ENCODE data around the gene DENND1A.

DENND1A gene

GRCh38 chr9:123360161-123361085, 569.5 kb downstream of the DENND1A start:
- 24% methylated on average over 22 of the region's 22 CpGs for WGBS
- Histone ChIP-seq H3K27ac (ENCODE audit: low read depth, low read length) (peak overlapping the region; percentile 42; the same call in 1 of the 2 replicates), H3K9me3 (ENCODE audit: insufficient read depth, low read depth, low read length) (no peaks in the 10 kb centered on the region), H3K27me3 (ENCODE audit: insufficient read depth, low read length) (no peaks in the 10 kb centered on the region), H3K4me1 (ENCODE audit: insufficient read depth, low read length) (peaks cover 43% of the 10 kb centered on the region), H3K9ac (ENCODE audit: low read depth, low read length) (peak overlapping the region; percentile 32; the same call in 1 of the 2 replicates), H3K4me3 (ENCODE audit: low read length) (no peak overlapping the region), H3K36me3 (ENCODE audit: insufficient read depth, low read length) (no peaks in the 10 kb centered on the region)

GRCh38 chr9:123359546-123359945, 570.4 kb downstream of the DENND1A start:
- Histone ChIP-seq H3K4me1 (ENCODE audit: insufficient read depth, low read length) (peaks cover 43% of the 10 kb centered on the region), H3K36me3 (ENCODE audit: insufficient read depth, low read length) (no peaks in the 10 kb centered on the region), H3K9me3 (ENCODE audit: insufficient read depth, low read depth, low read length) (no peaks in the 10 kb centered on the region), H3K4me3 (ENCODE audit: low read length) (no peak overlapping the region), H3K27me3 (ENCODE audit: insufficient read depth, low read length) (peaks cover 4% of the 10 kb centered on the region; the same call in 1 of the 2 replicates), H3K27ac (ENCODE audit: low read depth, low read length) (peak overlapping the region; percentile 17; the same call in 1 of the 2 replicates), H3K9ac (ENCODE audit: low read depth, low read length) (no peak overlapping the region)
- 46% methylated on average over 3 of the region's 3 CpGs for WGBS

GRCh38 chr9:123359106-123359505, 570.8 kb downstream of the DENND1A start:
- Histone ChIP-seq H3K36me3 (ENCODE audit: insufficient read depth, low read length) (no peaks in the 10 kb centered on the region), H3K27me3 (ENCODE audit: insufficient read depth, low read length) (peaks cover 4% of the 10 kb centered on the region; the same call in 1 of the 2 replicates), H3K4me3 (ENCODE audit: low read length) (no peak overlapping the region), H3K9ac (ENCODE audit: low read depth, low read length) (no peak overlapping the region), H3K27ac (ENCODE audit: low read depth, low read length) (no peak overlapping the region; the same call in 1 of the 2 replicates), H3K9me3 (ENCODE audit: insufficient read depth, low read depth, low read length) (no peaks in the 10 kb centered on the region), H3K4me1 (ENCODE audit: insufficient read depth, low read length) (peaks cover 43% of the 10 kb centered on the region)
- 100% methylated on average over 1 of the region's 2 CpGs for WGBS

- Histone ChIP-seq H3K4me1 (ENCODE audit: insufficient read depth, low read length) (peaks cover 43% of the 10 kb centered on the region), H3K27me3 (ENCODE audit: insufficient read depth, low read length) (peaks cover 4% of the 10 kb centered on the region; the same call in 1 of the 2 replicates), H3K4me3 (ENCODE audit: low read length) (peak overlapping the region; percentile 22; the same call in 1 of the 2 replicates), H3K9ac (ENCODE audit: low read depth, low read length) (peak overlapping the region; percentile 37; the same call in 1 of the 2 replicates), H3K9me3 (ENCODE audit: insufficient read depth, low read depth, low read length) (no peaks in the 10 kb centered on the region), H3K27ac (ENCODE audit: low read depth, low read length) (peak overlapping the region; percentile 70), H3K36me3 (ENCODE audit: insufficient read depth, low read length) (no peaks in the 10 kb centered on the region)
- WGBS: 44% methylated on average over 10 of the region's 10 CpGs
These were observed 571.6 kb downstream of the DENND1A start for GRCh38 chr9:123358181-123358905.

GRCh38 chr9:123357743-123358059, 572.2 kb downstream of the DENND1A start:
- H3K27me3 ChIP-seq (ENCODE audit: insufficient read depth, low read length): peaks cover 4% of the 10 kb centered on the region; the same call in 1 of the 2 replicates
- H3K9me3 ChIP-seq (ENCODE audit: insufficient read depth, low read depth, low read length): no peaks in the 10 kb centered on the region
- no peaks in the 10 kb centered on the region for H3K36me3 ChIP-seq (ENCODE audit: insufficient read depth, low read length)
- peak overlapping the region; percentile 37; the same call in 1 of the 2 replicates for H3K9ac ChIP-seq (ENCODE audit: low read depth, low read length)
- peaks cover 43% of the 10 kb centered on the region for H3K4me1 ChIP-seq (ENCODE audit: insufficient read depth, low read length)
- H3K4me3 ChIP-seq (ENCODE audit: low read length): no peak overlapping the region
- H3K27ac ChIP-seq (ENCODE audit: low read depth, low read length): peak overlapping the region; percentile 70
- WGBS: 93% methylated on average over 2 of the region's 2 CpGs

GRCh38 chr9:123356851-123357742, 572.8 kb downstream of the DENND1A start:
- 39% methylated on average over 18 of the region's 19 CpGs for WGBS
- Histone ChIP-seq H3K9me3 (ENCODE audit: insufficient read depth, low read depth, low read length) (no peaks in the 10 kb centered on the region), H3K4me1 (ENCODE audit: insufficient read depth, low read length) (peaks cover 43% of the 10 kb centered on the region), H3K4me3 (ENCODE audit: low read length) (peak overlapping the region; percentile 42), H3K27me3 (ENCODE audit: insufficient read depth, low read length) (peaks cover 4% of the 10 kb centered on the region; the same call in 1 of the 2 replicates), H3K27ac (ENCODE audit: low read depth, low read length) (peak overlapping the region; percentile 70), H3K9ac (ENCODE audit: low read depth, low read length) (peak overlapping the region; percentile 37; the same call in 1 of the 2 replicates), H3K36me3 (ENCODE audit: insufficient read depth, low read length) (no peaks in the 10 kb centered on the region)

- H3K27ac ChIP-seq (ENCODE audit: low read depth, low read length): no peak within 1 kb of the TSS; the same call in 1 of the 2 replicates
- peaks cover 4% of the 10 kb centered on the region; the same call in 1 of the 2 replicates for H3K27me3 ChIP-seq (ENCODE audit: insufficient read depth, low read length)
- H3K36me3 ChIP-seq (ENCODE audit: insufficient read depth, low read length): no peaks in the 10 kb centered on the region
- no peaks in the 10 kb centered on the region for H3K9me3 ChIP-seq (ENCODE audit: insufficient read depth, low read depth, low read length)
- WGBS: 4% methylated on average over 16 of the region's 17 CpGs
- H3K9ac ChIP-seq (ENCODE audit: low read depth, low read length): no peak within 1 kb of the TSS
- peak within 1 kb of the TSS; percentile 42 for H3K4me3 ChIP-seq (ENCODE audit: low read length)
- H3K4me1 ChIP-seq (ENCODE audit: insufficient read depth, low read length): peaks cover 39% of the 10 kb centered on the region
These were observed 574.0 kb downstream of the DENND1A start, which contains the start of gene CRB2 for GRCh38 chr9:123355761-123356431. Gene CRB2 (plus strand): TSS chr9:123356197. CDS start chr9:123356261, 64 bp downstream.

GRCh38 chr9:123354806-123355508, 575.0 kb downstream of the DENND1A start:
- WGBS: 43% methylated on average over 9 of the region's 9 CpGs
- Histone ChIP-seq H3K4me3 (ENCODE audit: low read length) (peak overlapping the region; percentile 27; the same call in 1 of the 2 replicates), H3K27ac (ENCODE audit: low read depth, low read length) (no peak overlapping the region), H3K4me1 (ENCODE audit: insufficient read depth, low read length) (peaks cover 32% of the 10 kb centered on the region), H3K9ac (ENCODE audit: low read depth, low read length) (no peak overlapping the region), H3K27me3 (ENCODE audit: insufficient read depth, low read length) (peaks cover 4% of the 10 kb centered on the region; the same call in 1 of the 2 replicates), H3K9me3 (ENCODE audit: insufficient read depth, low read depth, low read length) (no peaks in the 10 kb centered on the region), H3K36me3 (ENCODE audit: insufficient read depth, low read length) (no peaks in the 10 kb centered on the region)

GRCh38 chr9:123353984-123354591, 575.8 kb downstream of the DENND1A start:
- no peaks in the 10 kb centered on the region for H3K9me3 ChIP-seq (ENCODE audit: insufficient read depth, low read depth, low read length)
- H3K4me3 ChIP-seq (ENCODE audit: low read length): peak overlapping the region; percentile 33; the same call in 1 of the 2 replicates
- H3K36me3 ChIP-seq (ENCODE audit: insufficient read depth, low read length): no peaks in the 10 kb centered on the region
- peaks cover 4% of the 10 kb centered on the region; the same call in 1 of the 2 replicates for H3K27me3 ChIP-seq (ENCODE audit: insufficient read depth, low read length)
- H3K4me1 ChIP-seq (ENCODE audit: insufficient read depth, low read length): peaks cover 24% of the 10 kb centered on the region
- 25% methylated on average over 20 of the region's 20 CpGs for WGBS
- H3K9ac ChIP-seq (ENCODE audit: low read depth, low read length): no peak overlapping the region
- H3K27ac ChIP-seq (ENCODE audit: low read depth, low read length): no peak overlapping the region
